ENCODE measurements around the gene MACROD2.
"Not testable (repeated sequence)": the region's sequence is repeated elsewhere in the genome, so short reads cannot be mapped to it uniquely, and the experiment has no call there.

MACROD2 gene

GRCh38 chr20:15976047-15976736, 1980.9 kb downstream of the MACROD2 start:
- no peak for DNase-seq

- no peak for DNase-seq
Observed at GRCh38 chr20:15977026-15977425, 1981.7 kb downstream of the MACROD2 start.

- DNase-seq = no peak
Observed at GRCh38 chr20:15977758-15978157, 1982.4 kb downstream of the MACROD2 start.

- not testable (repeated sequence) for DNase-seq
Observed at GRCh38 chr20:15985494-15986368, 1990.4 kb downstream of the MACROD2 start.

- DNase-seq = no peak
Observed at GRCh38 chr20:15986690-15987089, 1991.4 kb downstream of the MACROD2 start.

GRCh38 chr20:15991279-15991678, 1996.0 kb downstream of the MACROD2 start:
- no peak for DNase-seq

GRCh38 chr20:15992564-15992963, 1997.2 kb downstream of the MACROD2 start:
- no peak for DNase-seq

- DNase-seq = no peak
Observed at GRCh38 chr20:16000112-16000511, 2004.8 kb downstream of the MACROD2 start.

- no peak for DNase-seq
Observed at GRCh38 chr20:16001286-16001685, 2006.0 kb downstream of the MACROD2 start.

- DNase-seq = no peak
Observed at GRCh38 chr20:16003310-16003709, 2008.0 kb downstream of the MACROD2 start.

- DNase-seq = no peak
Observed at GRCh38 chr20:16004108-16004854, 2009.0 kb downstream of the MACROD2 start.

- DNase-seq = no peak
Observed at GRCh38 chr20:16005021-16005914, 2010.0 kb downstream of the MACROD2 start.

- no peak for DNase-seq
Observed at GRCh38 chr20:16005915-16006493, 2010.7 kb downstream of the MACROD2 start.

GRCh38 chr20:16007164-16007563, 2011.8 kb downstream of the MACROD2 start:
- no peak for DNase-seq

GRCh38 chr20:16007962-16008361, 2012.6 kb downstream of the MACROD2 start:
- no peak for DNase-seq

GRCh38 chr20:16011056-16011455, 2015.7 kb downstream of the MACROD2 start:
- no peak for DNase-seq

GRCh38 chr20:16011519-16011918, 2016.2 kb downstream of the MACROD2 start:
- no peak for DNase-seq

- not testable (repeated sequence) for DNase-seq
Observed at GRCh38 chr20:16012934-16013333, 2017.6 kb downstream of the MACROD2 start.

GRCh38 chr20:16013631-16014030, 2018.3 kb downstream of the MACROD2 start:
- DNase-seq = no peak

GRCh38 chr20:16014436-16014835, 2019.1 kb downstream of the MACROD2 start:
- no peak for DNase-seq

GRCh38 chr20:16017656-16018055, 2022.3 kb downstream of the MACROD2 start:
- DNase-seq = no peak

- DNase-seq = no peak
Observed at GRCh38 chr20:16018881-16019280, 2023.6 kb downstream of the MACROD2 start.

Measured in NCI-H2029 (cell line).